Vagina (tissue), 2 donors: ENCODE results near the gene MMP7.

Experiments
- POLR2A ChIP-seq, 2 donors: fragments of 450-650 bp; IDR thresholded peaks; one replicate each; pipeline ENCODE4 v1.6.1; 2017; ENCODE audit warnings: antibody characterized with exemption in 2 of 2, mild to moderate bottlenecking in 2 of 2, moderate library complexity in 2 of 2
- POLR2AphosphoS5 ChIP-seq, 2 donors: sonication (generic); formaldehyde crosslinking; IDR thresholded peaks; one replicate each; pipeline ENCODE4 v1.9.0; 2017; ENCODE audit warnings: antibody characterized with exemption in 2 of 2, mild to moderate bottlenecking in 2 of 2, low read depth in 1 of 2; ENCODE audit not compliant: insufficient read depth in 1 of 2
- TF ChIP-seq, protein P1 (sequence below), 3 experiments: fragments of 450-650 bp in 2 of 3; fragments of 200-600 bp in 1 of 3; sonication (generic) in 1 of 3; IDR thresholded peaks; one replicate each; pipeline ENCODE4 v1.5.1; 2017 to 2019; ENCODE audit warnings: antibody characterized with exemption in 3 of 3, mild to moderate bottlenecking in 2 of 3, moderate library complexity in 2 of 3

GRCh38 chr11:102487214-102487613 is 43.3 kb downstream of the MMP7 start:
- TF ChIP-seq, protein P1, sequence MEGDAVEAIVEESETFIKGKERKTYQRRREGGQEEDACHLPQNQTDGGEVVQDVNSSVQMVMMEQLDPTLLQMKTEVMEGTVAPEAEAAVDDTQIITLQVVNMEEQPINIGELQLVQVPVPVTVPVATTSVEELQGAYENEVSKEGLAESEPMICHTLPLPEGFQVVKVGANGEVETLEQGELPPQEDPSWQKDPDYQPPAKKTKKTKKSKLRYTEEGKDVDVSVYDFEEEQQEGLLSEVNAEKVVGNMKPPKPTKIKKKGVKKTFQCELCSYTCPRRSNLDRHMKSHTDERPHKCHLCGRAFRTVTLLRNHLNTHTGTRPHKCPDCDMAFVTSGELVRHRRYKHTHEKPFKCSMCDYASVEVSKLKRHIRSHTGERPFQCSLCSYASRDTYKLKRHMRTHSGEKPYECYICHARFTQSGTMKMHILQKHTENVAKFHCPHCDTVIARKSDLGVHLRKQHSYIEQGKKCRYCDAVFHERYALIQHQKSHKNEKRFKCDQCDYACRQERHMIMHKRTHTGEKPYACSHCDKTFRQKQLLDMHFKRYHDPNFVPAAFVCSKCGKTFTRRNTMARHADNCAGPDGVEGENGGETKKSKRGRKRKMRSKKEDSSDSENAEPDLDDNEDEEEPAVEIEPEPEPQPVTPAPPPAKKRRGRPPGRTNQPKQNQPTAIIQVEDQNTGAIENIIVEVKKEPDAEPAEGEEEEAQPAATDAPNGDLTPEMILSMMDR (IDR thresholded peaks at IDR 0.05): no peak
- no peak for TF ChIP-seq POLR2AphosphoS5 (IDR thresholded peaks at IDR 0.05; ENCODE audit: insufficient read depth in 1 of 2, low read depth in 1 of 2)
- TF ChIP-seq POLR2A (IDR thresholded peaks at IDR 0.05): no peak
